ENCODE measurements around the gene RNFT2.

DNA sequence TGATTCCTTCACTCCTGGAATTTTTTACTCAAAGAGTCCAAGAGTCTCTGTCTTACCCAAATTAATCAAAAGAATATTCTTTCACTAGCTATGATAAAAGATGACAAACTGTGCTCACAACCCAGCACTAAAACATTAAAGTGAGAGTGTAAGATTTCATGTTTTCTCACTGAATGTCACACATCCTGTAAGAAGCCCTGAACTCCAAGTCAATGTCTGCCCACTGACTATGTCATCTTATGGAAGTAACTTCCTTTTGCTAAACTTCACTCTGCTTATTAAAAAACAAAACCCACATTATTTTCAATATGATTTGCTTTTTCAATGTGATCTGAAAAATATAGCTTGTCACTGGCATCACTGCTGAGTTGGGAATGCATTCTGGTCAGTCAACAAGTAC is 15.9 kb upstream of the RNFT2 start:
- TF ChIP-seq, protein P1, sequence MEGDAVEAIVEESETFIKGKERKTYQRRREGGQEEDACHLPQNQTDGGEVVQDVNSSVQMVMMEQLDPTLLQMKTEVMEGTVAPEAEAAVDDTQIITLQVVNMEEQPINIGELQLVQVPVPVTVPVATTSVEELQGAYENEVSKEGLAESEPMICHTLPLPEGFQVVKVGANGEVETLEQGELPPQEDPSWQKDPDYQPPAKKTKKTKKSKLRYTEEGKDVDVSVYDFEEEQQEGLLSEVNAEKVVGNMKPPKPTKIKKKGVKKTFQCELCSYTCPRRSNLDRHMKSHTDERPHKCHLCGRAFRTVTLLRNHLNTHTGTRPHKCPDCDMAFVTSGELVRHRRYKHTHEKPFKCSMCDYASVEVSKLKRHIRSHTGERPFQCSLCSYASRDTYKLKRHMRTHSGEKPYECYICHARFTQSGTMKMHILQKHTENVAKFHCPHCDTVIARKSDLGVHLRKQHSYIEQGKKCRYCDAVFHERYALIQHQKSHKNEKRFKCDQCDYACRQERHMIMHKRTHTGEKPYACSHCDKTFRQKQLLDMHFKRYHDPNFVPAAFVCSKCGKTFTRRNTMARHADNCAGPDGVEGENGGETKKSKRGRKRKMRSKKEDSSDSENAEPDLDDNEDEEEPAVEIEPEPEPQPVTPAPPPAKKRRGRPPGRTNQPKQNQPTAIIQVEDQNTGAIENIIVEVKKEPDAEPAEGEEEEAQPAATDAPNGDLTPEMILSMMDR (IDR thresholded peaks at IDR 0.05; ENCODE audit: low read depth, low read length) = no peak
- TF ChIP-seq POLR2A (IDR thresholded peaks at IDR 0.05; ENCODE audit: extremely low read depth, insufficient read length) (no peak), MYC (IDR thresholded peaks at IDR 0.05; ENCODE audit: low read depth, low read length) (no peak)
